GM12875 (cell line): ENCODE measurements around the gene LMF2.

ENCODE experiments used
- H3K4me3 ChIP-seq: one replicate; pipeline ENCODE4 v1.5.1; 2011; ENCODE audit warnings: low read depth, low read length, control low read depth
- CTCF ChIP-seq: IDR thresholded peaks from 2 replicates; pipeline ENCODE4 v1.5.1; 2011; ENCODE audit warnings: low read depth, mild to moderate bottlenecking, control low read depth, inconsistent platforms, low read length, moderate library complexity, borderline replicate concordance; ENCODE audit not compliant: insufficient read depth

LMF2 gene

GRCh38 chr22:50463188-50463900 is 44.2 kb downstream of the LMF2 start:
- TF ChIP-seq CTCF = no peak
- no peak overlapping the region for H3K4me3 ChIP-seq

- TF ChIP-seq CTCF = no peak
- no peak overlapping the region for H3K4me3 ChIP-seq
These were observed 45.4 kb downstream of the LMF2 start for GRCh38 chr22:50461979-50462540.

GRCh38 chr22:50461536-50461935 is 46.0 kb downstream of the LMF2 start:
- no peak for TF ChIP-seq CTCF
- no peak overlapping the region for H3K4me3 ChIP-seq

- TF ChIP-seq CTCF = no peak
- H3K4me3 ChIP-seq = no peak overlapping the region
These were observed 46.6 kb downstream of the LMF2 start for GRCh38 chr22:50460938-50461337.

GRCh38 chr22:50459496-50460140 is 47.9 kb downstream of the LMF2 start:
- H3K4me3 ChIP-seq = no peak overlapping the region

GRCh38 chr22:50459016-50459415 is 48.5 kb downstream of the LMF2 start:
- no peak overlapping the region for H3K4me3 ChIP-seq
- no peak for TF ChIP-seq CTCF

More at GRCh38 chr22:50459496-50460140, 47.9 kb downstream of the LMF2 start:
- TF ChIP-seq CTCF = no peak

GRCh38 chr22:50456466-50457234 is 50.9 kb downstream of the LMF2 start:
- TF ChIP-seq CTCF = peak; percentile 47
- no peak overlapping the region for H3K4me3 ChIP-seq
